GM13977 (cell line): Measurements from ENCODE around the gene SNX5.

ENCODE experiments used
- DNase-seq: peaks from one replicate; pipeline ENCODE4 v3.0.0; 2012; ENCODE audit warnings: low spot score
- CTCF ChIP-seq: IDR thresholded peaks from 2 replicates; pipeline ENCODE4 v1.5.1; 2012; ENCODE audit warnings: mild to moderate bottlenecking, control low read depth; ENCODE audit not compliant: insufficient read depth; ENCODE audit errors: extremely low read depth, missing control alignments
- in situ Hi-C: fragments of 300-500 bp; cut with MboI; formaldehyde crosslinking; loops from one replicate; pipeline ENCODE4 v1.12.0; 2022; ENCODE audit warnings: low sequenced_read_pairs, low pct_unique_long_range_greater_than_20kb, mixed read lengths, inconsistent platforms; ENCODE audit not compliant: unreplicated experiment

Gene SNX5

DNA sequence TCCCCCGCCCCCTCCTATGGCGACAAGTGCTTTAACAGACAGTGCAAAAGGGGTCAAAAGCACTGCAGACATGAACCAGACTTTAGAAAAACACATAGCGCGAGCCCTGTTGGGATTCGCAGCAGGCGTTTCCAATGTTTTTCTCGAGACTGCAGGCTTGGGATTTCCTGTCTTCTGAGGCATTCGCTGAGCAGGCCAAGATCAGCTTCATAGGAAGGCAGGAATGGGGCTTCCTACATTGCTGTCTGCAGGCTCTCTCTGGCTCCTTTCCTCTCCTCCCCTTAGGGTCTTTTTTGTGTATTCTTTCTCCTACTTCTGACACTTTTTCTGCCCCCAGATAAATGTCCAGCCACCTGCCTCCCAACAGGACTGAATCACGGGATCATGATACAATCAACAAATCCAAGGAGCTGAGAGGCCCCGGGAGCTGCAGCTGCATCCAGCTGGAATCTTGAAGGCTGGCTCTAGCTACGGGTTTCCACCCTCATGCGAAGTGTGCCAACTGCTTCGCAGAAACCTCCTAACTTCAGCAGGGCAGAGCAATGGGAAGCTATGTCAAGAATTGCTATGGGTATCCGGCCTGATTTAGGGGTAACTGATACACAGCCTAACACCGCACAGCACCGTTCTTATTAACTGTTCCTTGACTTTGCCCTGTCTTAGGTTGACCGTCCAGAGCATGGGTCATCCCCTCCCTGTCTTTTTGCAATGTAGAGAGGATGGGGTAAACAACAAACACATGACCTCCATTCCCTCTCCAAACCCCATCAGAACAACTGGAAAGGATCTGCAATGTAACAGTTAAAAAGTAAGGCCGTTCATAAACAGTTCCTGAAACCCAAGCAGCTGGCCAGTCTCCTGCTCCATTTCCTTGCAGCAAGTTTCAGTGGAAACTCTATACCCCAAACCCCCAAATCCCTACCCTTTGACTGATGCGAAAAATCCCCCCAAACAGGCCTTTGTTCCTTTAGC, 31.5 kb downstream of the SNX5 start:
- in situ Hi-C loops = loop anchor here (25.0 kb wide), 1 partner anchor 400 kb away; the partner anchor contains the start of gene BFSP1
- DNase-seq = no peak
- TF ChIP-seq CTCF = no peak

DNA sequence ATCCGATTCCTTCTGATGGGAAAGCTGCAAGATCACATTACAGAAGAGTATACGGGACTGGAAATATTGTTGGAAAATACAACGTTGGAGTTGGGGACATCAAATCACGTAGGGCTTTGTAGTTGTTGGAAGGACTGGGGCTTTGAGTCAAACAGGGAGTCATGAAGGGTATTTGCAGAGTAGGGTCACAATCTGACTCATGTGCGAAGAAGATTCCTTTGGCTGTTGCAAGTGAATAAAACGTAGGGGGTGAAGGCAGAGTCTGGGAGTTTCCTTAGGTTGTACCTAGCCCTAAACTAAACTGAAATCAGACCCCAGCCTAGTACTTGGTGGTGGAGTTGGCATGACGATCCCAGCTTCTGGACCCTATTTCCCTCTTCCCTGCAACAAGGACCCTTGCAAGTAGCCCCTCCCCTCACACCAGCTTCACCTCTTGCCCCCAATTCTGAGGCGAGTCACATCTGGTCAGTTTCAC, 32.3 kb downstream of the SNX5 start:
- DNase-seq = no peak
- in situ Hi-C loops = loop anchor here (25.0 kb wide), 1 partner anchor 399 kb away; the partner anchor contains the start of gene BFSP1
- TF ChIP-seq CTCF = no peak

GRCh38 chr20:17935761-17936160, 32.8 kb downstream of the SNX5 start:
- in situ Hi-C loops = loop anchor here (25.0 kb wide), 1 partner anchor 398 kb away; the partner anchor contains the start of gene BFSP1
- no peak for DNase-seq
- no peak for TF ChIP-seq CTCF

DNA sequence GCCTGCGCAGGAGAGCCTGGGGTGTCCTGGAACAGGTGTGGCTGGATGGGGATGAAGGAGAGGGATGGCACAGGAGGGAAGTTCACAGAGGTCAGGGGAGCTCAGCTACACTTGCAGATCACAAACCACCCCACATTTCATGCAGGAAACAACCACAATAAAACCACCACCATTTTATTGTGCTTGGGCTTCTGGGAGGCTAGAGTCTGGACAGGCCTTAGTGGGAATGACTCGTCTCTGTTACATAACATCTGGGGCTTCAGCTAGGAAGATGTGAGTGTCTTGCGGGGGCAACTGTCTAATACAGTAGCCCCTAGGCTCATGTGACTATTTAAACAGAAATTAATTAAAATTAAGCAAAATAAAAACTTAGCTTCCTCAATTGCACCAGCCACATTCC, 33.4 kb downstream of the SNX5 start:
- in situ Hi-C loops = loop anchor here (25.0 kb wide), 1 partner anchor 398 kb away; the partner anchor contains the start of gene BFSP1
- DNase-seq = no peak
- TF ChIP-seq CTCF = no peak

DNA sequence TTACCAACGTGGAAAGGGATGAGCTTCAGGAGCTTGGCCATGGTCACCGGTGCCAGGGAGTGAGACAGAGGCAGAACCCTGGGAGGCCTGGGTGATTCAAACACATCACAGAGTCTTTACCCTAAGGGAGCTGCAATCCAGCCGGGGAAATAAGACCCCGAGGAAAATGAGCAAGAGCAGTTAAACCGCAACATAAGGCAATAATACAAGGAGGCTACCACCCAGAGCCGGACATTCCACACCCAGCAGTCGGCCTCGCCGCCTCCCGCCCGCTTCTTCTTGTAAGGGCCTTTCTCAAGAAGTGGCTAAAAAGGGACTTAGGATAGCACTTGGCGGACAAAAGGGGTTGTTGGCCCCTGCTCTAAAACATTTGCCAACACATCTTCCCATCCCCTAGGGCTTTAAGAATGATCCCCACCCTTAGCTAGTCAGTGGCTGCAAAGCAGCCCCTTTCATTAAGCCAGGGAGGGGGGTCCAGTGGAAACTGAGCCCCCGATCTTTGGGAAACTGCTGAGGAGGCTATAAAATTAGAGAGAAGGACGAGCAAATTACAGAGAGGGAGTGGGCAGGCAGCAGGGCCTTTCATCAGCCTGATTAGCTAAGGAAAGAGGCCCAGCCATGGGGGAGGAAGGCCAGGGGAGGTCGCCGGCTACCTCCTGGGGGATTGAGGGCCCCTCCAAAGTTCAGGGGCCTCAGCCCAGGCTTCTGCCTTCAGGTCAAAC, 34.3 kb downstream of the SNX5 start:
- no peak for TF ChIP-seq CTCF
- in situ Hi-C loops = loop anchor here (25.0 kb wide), 1 partner anchor 397 kb away; the partner anchor contains the start of gene BFSP1
- DNase-seq = no peak

GRCh38 chr20:17933711-17934110, 34.9 kb downstream of the SNX5 start:
- TF ChIP-seq CTCF = no peak
- DNase-seq = no peak
- in situ Hi-C loops = loop anchor here (25.0 kb wide), 1 partner anchor 396 kb away; the partner anchor contains the start of gene BFSP1
